T-helper 9 cell (primary cell): ENCODE measurements around the gene MTOR.
A peak's percentile ranks its signal among the peaks of the same experiment; 100 is the strongest.
"Not testable (repeated sequence)": the region's sequence is repeated elsewhere in the genome, so short reads cannot be mapped to it uniquely, and the experiment has no call there.

Source experiments
- DNase-seq: peaks from one replicate; pipeline ENCODE4 v3.0.0-alpha.2; 2020

Gene MTOR

GRCh38 chr1:11100149-11100493 is 162.2 kb downstream of the MTOR start:
- DNase-seq = no peak

GRCh38 chr1:11099310-11100148 is 162.8 kb downstream of the MTOR start, which contains the start of gene EXOSC10:
Gene EXOSC10 (minus strand): TSS chr1:11099869. CDS start chr1:11099831, 38 bp downstream.
- DNase-seq = peak; percentile 95

GRCh38 chr1:11098931-11099309 is 163.4 kb downstream of the MTOR start:
- no peak for DNase-seq

- not testable (repeated sequence) for DNase-seq
Observed at GRCh38 chr1:11083784-11084183, 178.6 kb downstream of the MTOR start.

- no peak for DNase-seq
Observed at GRCh38 chr1:11080931-11081330, 181.4 kb downstream of the MTOR start.

GRCh38 chr1:11078631-11079030 is 183.7 kb downstream of the MTOR start:
- no peak for DNase-seq

GRCh38 chr1:11073398-11073797 is 189.0 kb downstream of the MTOR start:
- not testable (repeated sequence) for DNase-seq

- DNase-seq = no peak
Observed at GRCh38 chr1:11072216-11072917, 190.0 kb downstream of the MTOR start.

GRCh38 chr1:11071463-11072215 is 190.7 kb downstream of the MTOR start:
- DNase-seq = no peak

GRCh38 chr1:11070876-11071275 is 191.5 kb downstream of the MTOR start:
- no peak for DNase-seq

- no peak for DNase-seq
Observed at GRCh38 chr1:11068600-11069473, 193.5 kb downstream of the MTOR start.

- no peak for DNase-seq
Observed at GRCh38 chr1:11067716-11068599, 194.4 kb downstream of the MTOR start.

GRCh38 chr1:11065796-11066195 is 196.6 kb downstream of the MTOR start:
- DNase-seq = no peak

GRCh38 chr1:11064942-11065341 is 197.4 kb downstream of the MTOR start:
- DNase-seq = no peak

- not testable (repeated sequence) for DNase-seq
Observed at GRCh38 chr1:11063937-11064537, 198.3 kb downstream of the MTOR start.

- DNase-seq = no peak
Observed at GRCh38 chr1:11062965-11063401, 199.4 kb downstream of the MTOR start.

GRCh38 chr1:11061652-11062365 is 200.5 kb downstream of the MTOR start:
- no peak for DNase-seq

GRCh38 chr1:11059968-11060830 is 202.2 kb downstream of the MTOR start, which contains the start of gene SRM:
Gene SRM (minus strand): TSS chr1:11060018. CDS start chr1:11059943, 75 bp downstream.
- peak; percentile 86 for DNase-seq
